GM12878 (cell line): ENCODE measurements around the gene GAMT. TPM values are rescaled to one million over a fixed set of nuclear protein-coding genes. Genes with fewer than 3 reads are reported as not detected.

Experiments used
- BMI1 ChIP-seq: fragments of 450-650 bp; IDR thresholded peaks from 2 replicates; pipeline ENCODE4 v1.6.1; 2016; ENCODE audit warnings: mild to moderate bottlenecking, moderate library complexity, borderline replicate concordance
- BRCA1 ChIP-seq: IDR thresholded peaks from 2 replicates; pipeline ENCODE4 v1.6.1; 2011; ENCODE audit warnings: low read depth, low read length, improper control_type of control experiment
- CHD4 ChIP-seq: fragments of 200-600 bp; sonication (generic); IDR thresholded peaks from 2 replicates; pipeline ENCODE4 v1.6.1; 2016; ENCODE audit warnings: mild to moderate bottlenecking
- CREB1 ChIP-seq: IDR thresholded peaks from 2 replicates; pipeline ENCODE4 v1.6.1; 2012; ENCODE audit warnings: low read depth, mild to moderate bottlenecking, inconsistent platforms
- HDGF ChIP-seq: fragments of 450-650 bp; IDR thresholded peaks from 2 replicates; pipeline ENCODE4 v1.6.1; 2016; ENCODE audit warnings: antibody characterized with exemption
- JUNB ChIP-seq: IDR thresholded peaks from 2 replicates; pipeline ENCODE4 v1.6.1; 2016; ENCODE audit warnings: antibody characterized with exemption, mild to moderate bottlenecking
- MEF2B ChIP-seq: fragments of 450-650 bp; IDR thresholded peaks from 2 replicates; pipeline ENCODE4 v1.6.1; 2018; ENCODE audit warnings: mild to moderate bottlenecking, moderate library complexity; ENCODE audit not compliant: partially characterized antibody, poor library complexity, severe bottlenecking
- NRF1 ChIP-seq: conservative IDR thresholded peaks from 2 replicates; pipeline ENCODE4 v1.6.1; 2011; ENCODE audit warnings: mild to moderate bottlenecking, low read depth, low read length, improper control_type of control experiment
- PML ChIP-seq: IDR thresholded peaks from 2 replicates; pipeline ENCODE4 v1.6.1; 2012; ENCODE audit warnings: low read length, inconsistent platforms
- SREBF2 ChIP-seq: IDR thresholded peaks from 2 replicates; pipeline ENCODE4 v1.6.1; 2012; ENCODE audit warnings: mild to moderate bottlenecking, low read length
- STAT1 ChIP-seq: fragments of 450-650 bp; conservative IDR thresholded peaks from 2 replicates; pipeline ENCODE4 v1.6.1; 2014; ENCODE audit warnings: antibody characterized with exemption, mild to moderate bottlenecking
- STAT3 ChIP-seq: IDR thresholded peaks from 2 replicates; pipeline ENCODE4 v1.6.1; 2011; ENCODE audit warnings: low read depth, low read length, improper control_type of control experiment
- SUZ12 ChIP-seq: fragments of 200-600 bp; sonication (generic); IDR thresholded peaks from one replicate; pipeline ENCODE4 v1.6.1; 2018; ENCODE audit warnings: antibody characterized with exemption, mild to moderate bottlenecking; ENCODE audit not compliant: unreplicated experiment
- TCF12 ChIP-seq: IDR thresholded peaks from 2 replicates; pipeline ENCODE4 v1.6.1; 2011; ENCODE audit warnings: low read depth, mild to moderate bottlenecking, low read length
- YBX1 ChIP-seq: fragments of 450-650 bp; IDR thresholded peaks from 2 replicates; pipeline ENCODE4 v1.6.1; 2016; ENCODE audit warnings: antibody characterized with exemption
- ZNF274 ChIP-seq: IDR thresholded peaks from one replicate; pipeline ENCODE4 v1.8.0; 2011; ENCODE audit not compliant: insufficient read length, insufficient read depth
- polyA plus RNA-seq, 11 experiments: library from polyadenylated mRNA; depleted of rRNA in 4 of 11; unstranded in 6 of 11; stranded (reverse) in 5 of 11; fragments of >200 nt; fragmentation: Nextera tagmentation in 4 of 11; fragmentation: Illumina TruSeq in 1 of 11; extraction: Ambion mirVana in 4 of 11; extraction: Trizol in 1 of 11; gene quantifications; 1 replicate in 1 of 11; 2 replicates in 10 of 11; pipeline versions ENCODE4 v1.2.1 to v1.2.3, GENCODE V29; 2011 to 2016; ENCODE audit warnings: inconsistent platforms in 2 of 11, missing spikeins in 2 of 11, low read depth in 1 of 11
- total RNA-seq, 4 experiments: library from RNA; depleted of rRNA in 3 of 4; stranded (reverse); fragments of >200 nt in 3 of 4; fragmentation: Illumina TruSeq in 1 of 4; extraction: Trizol in 1 of 4; gene quantifications; 2 replicates each; pipeline versions ENCODE4 v1.2.1 to v1.2.3, GENCODE V29; 2013 to 2021
- TF ChIP-seq, protein P1 (sequence below): IDR thresholded peaks from 2 replicates; pipeline ENCODE4 v1.6.1; 2011; ENCODE audit warnings: mild to moderate bottlenecking, low read depth, low read length, moderate library complexity; ENCODE audit not compliant: insufficient replicate concordance
- TF ChIP-seq, protein P2 (sequence below): fragments of 450-650 bp; formaldehyde crosslinking; IDR thresholded peaks from 2 replicates; pipeline ENCODE4 v1.5.0; 2022; ENCODE audit warnings: mild to moderate bottlenecking, missing genetic modification characterization
- TF ChIP-seq, protein P3 (sequence below): fragments of 450-650 bp; IDR thresholded peaks from 2 replicates; pipeline ENCODE4 v1.6.1; 2016; ENCODE audit warnings: mild to moderate bottlenecking

Gene GAMT
- total and polyA plus RNA-seq, 10 of the 15 experiments (the other 5 are each of a cell fraction or from before 2014, with no cell fraction given) = 1.6 to 131 (median 38.8) TPM

DNA sequence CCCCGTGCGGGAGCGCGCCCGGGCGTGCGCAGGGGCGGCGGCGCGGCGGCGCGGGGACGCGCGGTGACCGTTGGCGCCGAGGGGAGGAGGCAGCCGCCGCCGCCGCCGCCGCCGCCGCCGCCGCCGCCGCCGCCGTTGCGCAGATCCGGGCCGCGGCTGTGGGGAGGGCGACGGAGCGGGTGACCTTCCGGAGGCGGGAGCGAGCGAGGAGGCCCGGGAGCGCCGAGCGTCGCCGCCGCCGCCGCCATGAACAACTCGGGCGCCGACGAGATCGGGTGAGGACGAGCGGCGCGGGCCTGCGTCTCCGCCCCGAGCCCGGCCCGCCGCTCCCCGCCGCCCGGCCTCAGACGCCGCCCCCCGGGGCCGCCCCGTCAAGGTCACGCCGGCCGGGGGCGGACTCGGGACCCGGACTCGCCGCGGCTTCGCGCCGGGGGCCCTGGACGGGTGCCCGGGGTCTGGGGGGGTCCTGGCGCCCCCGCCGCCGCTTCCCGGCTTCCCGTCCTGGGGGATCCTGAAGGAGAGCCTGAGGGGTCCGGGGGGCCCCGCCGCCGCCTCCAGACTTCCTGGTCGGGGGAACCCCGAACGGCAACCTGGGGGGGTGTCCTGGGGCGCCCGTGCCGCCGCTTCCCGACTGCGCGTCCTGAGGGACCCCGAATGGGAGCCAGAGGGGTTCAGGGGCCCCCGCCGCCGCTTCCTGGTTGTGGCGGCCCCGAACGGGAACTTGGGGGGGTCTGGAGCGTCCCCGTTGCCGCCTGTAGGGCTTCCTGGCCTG lies 6.4 kb upstream of the GAMT start, which contains the start of gene DAZAP1 (continued):
- no peak for TF ChIP-seq NRF1
- TF ChIP-seq, protein P1, sequence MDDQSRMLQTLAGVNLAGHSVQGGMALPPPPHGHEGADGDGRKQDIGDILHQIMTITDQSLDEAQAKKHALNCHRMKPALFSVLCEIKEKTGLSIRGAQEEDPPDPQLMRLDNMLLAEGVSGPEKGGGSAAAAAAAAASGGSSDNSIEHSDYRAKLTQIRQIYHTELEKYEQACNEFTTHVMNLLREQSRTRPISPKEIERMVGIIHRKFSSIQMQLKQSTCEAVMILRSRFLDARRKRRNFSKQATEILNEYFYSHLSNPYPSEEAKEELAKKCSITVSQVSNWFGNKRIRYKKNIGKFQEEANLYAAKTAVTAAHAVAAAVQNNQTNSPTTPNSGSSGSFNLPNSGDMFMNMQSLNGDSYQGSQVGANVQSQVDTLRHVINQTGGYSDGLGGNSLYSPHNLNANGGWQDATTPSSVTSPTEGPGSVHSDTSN = no peak
- TF ChIP-seq ZNF274 = no peak
- TF ChIP-seq, protein P2, sequence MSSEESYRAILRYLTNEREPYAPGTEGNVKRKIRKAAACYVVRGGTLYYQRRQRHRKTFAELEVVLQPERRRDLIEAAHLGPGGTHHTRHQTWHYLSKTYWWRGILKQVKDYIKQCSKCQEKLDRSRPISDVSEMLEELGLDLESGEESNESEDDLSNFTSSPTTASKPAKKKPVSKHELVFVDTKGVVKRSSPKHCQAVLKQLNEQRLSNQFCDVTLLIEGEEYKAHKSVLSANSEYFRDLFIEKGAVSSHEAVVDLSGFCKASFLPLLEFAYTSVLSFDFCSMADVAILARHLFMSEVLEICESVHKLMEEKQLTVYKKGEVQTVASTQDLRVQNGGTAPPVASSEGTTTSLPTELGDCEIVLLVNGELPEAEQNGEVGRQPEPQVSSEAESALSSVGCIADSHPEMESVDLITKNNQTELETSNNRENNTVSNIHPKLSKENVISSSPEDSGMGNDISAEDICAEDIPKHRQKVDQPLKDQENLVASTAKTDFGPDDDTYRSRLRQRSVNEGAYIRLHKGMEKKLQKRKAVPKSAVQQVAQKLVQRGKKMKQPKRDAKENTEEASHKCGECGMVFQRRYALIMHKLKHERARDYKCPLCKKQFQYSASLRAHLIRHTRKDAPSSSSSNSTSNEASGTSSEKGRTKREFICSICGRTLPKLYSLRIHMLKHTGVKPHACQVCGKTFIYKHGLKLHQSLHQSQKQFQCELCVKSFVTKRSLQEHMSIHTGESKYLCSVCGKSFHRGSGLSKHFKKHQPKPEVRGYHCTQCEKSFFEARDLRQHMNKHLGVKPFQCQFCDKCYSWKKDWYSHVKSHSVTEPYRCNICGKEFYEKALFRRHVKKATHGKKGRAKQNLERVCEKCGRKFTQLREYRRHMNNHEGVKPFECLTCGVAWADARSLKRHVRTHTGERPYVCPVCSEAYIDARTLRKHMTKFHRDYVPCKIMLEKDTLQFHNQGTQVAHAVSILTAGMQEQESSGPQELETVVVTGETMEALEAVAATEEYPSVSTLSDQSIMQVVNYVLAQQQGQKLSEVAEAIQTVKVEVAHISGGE (CRISPR knock-in tag) = no peak
- no peak for TF ChIP-seq BRCA1
- no peak for TF ChIP-seq BMI1
- no peak for TF ChIP-seq YBX1
- no peak for TF ChIP-seq PML
- no peak for TF ChIP-seq SUZ12
- TF ChIP-seq CREB1 = no peak
- TF ChIP-seq MEF2B = no peak
- TF ChIP-seq, protein P3, sequence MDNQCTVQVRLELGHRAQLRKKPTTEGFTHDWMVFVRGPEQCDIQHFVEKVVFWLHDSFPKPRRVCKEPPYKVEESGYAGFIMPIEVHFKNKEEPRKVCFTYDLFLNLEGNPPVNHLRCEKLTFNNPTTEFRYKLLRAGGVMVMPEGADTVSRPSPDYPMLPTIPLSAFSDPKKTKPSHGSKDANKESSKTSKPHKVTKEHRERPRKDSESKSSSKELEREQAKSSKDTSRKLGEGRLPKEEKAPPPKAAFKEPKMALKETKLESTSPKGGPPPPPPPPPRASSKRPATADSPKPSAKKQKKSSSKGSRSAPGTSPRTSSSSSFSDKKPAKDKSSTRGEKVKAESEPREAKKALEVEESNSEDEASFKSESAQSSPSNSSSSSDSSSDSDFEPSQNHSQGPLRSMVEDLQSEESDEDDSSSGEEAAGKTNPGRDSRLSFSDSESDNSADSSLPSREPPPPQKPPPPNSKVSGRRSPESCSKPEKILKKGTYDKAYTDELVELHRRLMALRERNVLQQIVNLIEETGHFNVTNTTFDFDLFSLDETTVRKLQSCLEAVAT = no peak
- no peak for TF ChIP-seq CHD4
- no peak for TF ChIP-seq HDGF
- TF ChIP-seq JUNB = no peak
- no peak for TF ChIP-seq STAT1
- no peak for TF ChIP-seq STAT3
- no peak for TF ChIP-seq TCF12
- TF ChIP-seq SREBF2 = no peak
